Erythroblast (primary cell): ENCODE data around the gene DIRAS1.

Experiments used
- GATA1 ChIP-seq: IDR thresholded peaks from 2 replicates; pipeline ENCODE4 v1.6.1; 2011; ENCODE audit warnings: low read depth, mild to moderate bottlenecking, control low read depth, low read length, moderate library complexity
- POLR2A ChIP-seq: IDR thresholded peaks from 2 replicates; pipeline ENCODE4 v1.6.1; 2011; ENCODE audit warnings: mild to moderate bottlenecking, low read length

DNA sequence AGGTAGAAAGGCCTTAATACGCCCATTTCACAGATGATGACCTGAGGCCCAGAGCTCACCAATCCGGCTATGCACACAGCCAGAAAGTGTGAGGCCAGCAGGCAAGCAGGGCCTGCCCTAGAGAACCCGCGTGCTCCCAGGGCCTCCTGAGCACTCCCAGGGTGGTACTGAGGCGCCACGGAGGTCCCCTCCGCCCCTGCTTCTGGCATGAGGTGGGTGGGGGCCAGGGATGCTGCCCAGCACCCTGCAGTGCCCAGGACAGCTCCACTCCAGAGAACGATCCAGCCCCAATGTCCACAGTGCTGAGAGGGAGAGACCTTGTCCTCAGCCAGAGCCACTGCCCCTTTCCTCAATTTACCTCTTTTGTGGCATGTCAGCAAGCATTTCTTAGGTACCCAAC lies 48.0 kb upstream of the DIRAS1 start:
- no peak for TF ChIP-seq POLR2A
- TF ChIP-seq GATA1, result no peak
